GM12891 (cell line): ENCODE measurements around the gene IMMP2L.

Source experiments
- PAX5 ChIP-seq: IDR thresholded peaks from 2 replicates; pipeline ENCODE4 v1.6.1; 2011; ENCODE audit warnings: low read length, moderate library complexity, mild to moderate bottlenecking; ENCODE audit not compliant: insufficient read depth, severe bottlenecking
- POLR2A ChIP-seq: IDR thresholded peaks from 2 replicates; pipeline ENCODE4 v1.6.1; 2011; ENCODE audit warnings: low read depth, low read length, control low read depth
- POLR2AphosphoS5 ChIP-seq: IDR thresholded peaks from 2 replicates; pipeline ENCODE4 v1.6.1; 2011; ENCODE audit warnings: low read depth, low read length, control low read depth
- TAF1 ChIP-seq: IDR thresholded peaks from 2 replicates; pipeline ENCODE4 v1.6.1; 2011; ENCODE audit warnings: low read depth, low read length, control low read depth

DNA sequence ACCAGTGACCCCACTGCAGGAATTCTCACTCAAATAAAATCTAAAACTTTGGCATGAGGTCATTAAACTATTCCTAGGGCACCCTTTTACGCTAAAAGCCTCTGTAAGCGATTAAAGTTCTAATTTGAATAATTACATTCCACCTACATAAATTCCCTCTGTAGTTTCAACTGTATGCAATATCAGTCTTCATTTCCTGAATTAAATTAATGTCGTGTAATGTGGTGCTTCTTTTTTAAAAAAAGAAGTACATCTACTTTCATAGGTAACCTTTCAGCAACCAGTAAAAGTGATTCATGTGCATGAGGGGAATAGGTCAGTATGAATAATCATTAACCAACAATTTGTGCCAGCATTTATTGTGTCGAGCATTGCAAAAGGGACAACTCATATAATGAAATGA is 44.7 kb downstream of the IMMP2L start:
- TF ChIP-seq POLR2A (no peak), POLR2AphosphoS5 (no peak), PAX5 (no peak), TAF1 (no peak)
